K562 (cell line): Measurements from ENCODE around the gene EFCAB9. TPM values are rescaled to one million over a fixed set of nuclear protein-coding genes. Genes with fewer than 3 reads are reported as not detected.
A peak's percentile ranks its signal among the peaks of the same experiment; 100 is the strongest.

Experiments
- ATAC-seq: fragments of 200-7000 bp; cut with Tn5 transposase; 3 replicates; pipeline ENCODE4 v1.9.1; 2020; ENCODE audit warnings: moderate library complexity
- BruUV-seq: library from RNA; stranded (reverse); fragments of 400-500 nt; replicated peaks from 2 replicates; lab custom pipeline; 2021; lab: Mats Ljungman, UMichigan
- CTCF ChIA-PET: fragments of 300-600 bp; formaldehyde crosslinking; extraction: SDS; loops from one replicate; lab custom pipeline; 2021; ENCODE audit warnings: low intra/inter-chr PET ratio; lab: Yijun Ruan, JAX
- POLR2A ChIA-PET: fragments of 300-600, 350-650 bp; sonication (Branson Sonifier 250); formaldehyde crosslinking; extraction: SDS; loops from one replicate; lab custom pipeline; 2021; ENCODE audit warnings: antibody characterized with exemption, inconsistent platforms; lab: Yijun Ruan, JAX
- DNase-seq, 4 experiments: peaks; one replicate each; pipeline versions ENCODE4 v3.0.0 to v3.0.0-alpha.2; 2011 to 2018; ENCODE audit warnings: low spot score in 3 of 4, mixed read lengths in 3 of 4; ENCODE audit errors: extremely low read depth in 1 of 4
- FAIRE-seq: peaks from 2 replicates; lab custom pipeline; 2011; peaks lifted over from hg19 to GRCh38; lab: Jason Lieb, UNC
- H2AFZ ChIP-seq: 2 replicates; pipeline ENCODE4 v1.6.0; 2011; ENCODE audit warnings: low read depth, low read length, control low read depth, inconsistent platforms
- H3K27ac ChIP-seq: fragments of 200-600 bp; 3 replicates; pipeline ENCODE4 v1.8.0; 2011; ENCODE audit warnings: low read depth, mild to moderate bottlenecking, control low read depth, inconsistent platforms, low read length, moderate library complexity, mixed read lengths; ENCODE audit errors: extremely low read depth
- H3K27me3 ChIP-seq, 2 experiments: fragments of 300-600 bp in 1 of 2; 2 replicates in 1 of 2; 3 replicates in 1 of 2; pipeline versions ENCODE4 v1.6.0 to v1.8.0; 2011; ENCODE audit warnings: inconsistent platforms in 2 of 2, low read length in 2 of 2, mild to moderate bottlenecking in 1 of 2, mixed read lengths in 1 of 2, moderate library complexity in 1 of 2; ENCODE audit not compliant: control insufficient read depth in 2 of 2, insufficient read depth in 2 of 2
- H3K36me3 ChIP-seq: fragments of 300-600 bp; 3 replicates; pipeline ENCODE4 v1.8.0; 2011; ENCODE audit warnings: mild to moderate bottlenecking, low read length, inconsistent platforms; ENCODE audit not compliant: control insufficient read depth, insufficient read depth
- H3K4me1 ChIP-seq, 2 experiments: fragments of 200-600 bp in 1 of 2; replicated peaks in 1 of 2; 2 replicates in 1 of 2; 3 replicates in 1 of 2; pipeline versions ENCODE4 v1.5.1 to v1.8.0; 2011; ENCODE audit warnings: inconsistent platforms in 2 of 2, low read length in 2 of 2, mild to moderate bottlenecking in 1 of 2, mixed read lengths in 1 of 2, moderate library complexity in 1 of 2; ENCODE audit not compliant: control insufficient read depth in 2 of 2, insufficient read depth in 2 of 2
- H3K4me2 ChIP-seq: 2 replicates; pipeline ENCODE4 v1.6.1; 2011; ENCODE audit warnings: low read length, control low read depth, inconsistent platforms, mixed read lengths; ENCODE audit not compliant: insufficient read depth
- H3K4me3 ChIP-seq: fragments of 200-600 bp; sonication (generic), shearing (Covaris generic); 2 replicates; pipeline ENCODE4 v1.5.1; 2016; ENCODE audit warnings: control low read depth, inconsistent platforms
- H3K79me2 ChIP-seq: fragments of 200-600 bp; 3 replicates; pipeline ENCODE4 v1.8.0; 2011; ENCODE audit warnings: low read length, inconsistent platforms; ENCODE audit not compliant: control insufficient read depth, insufficient read depth
- H3K9ac ChIP-seq, 2 experiments: 2 replicates each; pipeline versions ENCODE4 v1.6.0 to v1.6.1; 2011; ENCODE audit warnings: low read depth in 2 of 2, low read length in 2 of 2, control low read depth in 1 of 2, inconsistent platforms in 1 of 2, mild to moderate bottlenecking in 1 of 2, mixed read lengths in 1 of 2; ENCODE audit not compliant: insufficient read depth in 1 of 2
- H3K9me1 ChIP-seq: one replicate; pipeline ENCODE4 v1.6.0; 2011; ENCODE audit warnings: inconsistent platforms, mild to moderate bottlenecking, low read length, moderate library complexity; ENCODE audit not compliant: control insufficient read depth, insufficient read depth
- H3K9me3 ChIP-seq: replicated peaks from 2 replicates; pipeline ENCODE4 v1.5.1; 2011; ENCODE audit warnings: low read depth, low read length, inconsistent platforms; ENCODE audit not compliant: control insufficient read depth, insufficient read depth
- H4K20me1 ChIP-seq: replicated peaks from 2 replicates; pipeline ENCODE4 v1.6.1; 2011; ENCODE audit warnings: low read length, inconsistent platforms, mixed read lengths; ENCODE audit not compliant: control insufficient read depth, insufficient read depth
- CREM ChIP-seq: IDR thresholded peaks from 2 replicates; pipeline ENCODE4 v1.6.1; 2014; ENCODE audit warnings: antibody characterized with exemption, low read depth
- MBD1 ChIP-seq: fragments of 250-450 bp; sonication (Bioruptor Pico); IDR thresholded peaks from 2 replicates; pipeline ENCODE4 v1.8.0; 2022; ENCODE audit warnings: inconsistent platforms
- NCOA2 ChIP-seq, 2 experiments: fragments of 450-650 bp; IDR thresholded peaks; 2 replicates each; pipeline ENCODE4 v1.6.1; 2018; ENCODE audit warnings: mild to moderate bottlenecking in 2 of 2, moderate library complexity in 1 of 2; ENCODE audit not compliant: partially characterized antibody in 2 of 2
- NCOR1 ChIP-seq: fragments of 450-650 bp; IDR thresholded peaks from 2 replicates; pipeline ENCODE4 v1.6.1; 2016; ENCODE audit warnings: mild to moderate bottlenecking, moderate library complexity
- POLR3G ChIP-seq: IDR thresholded peaks from 2 replicates; pipeline ENCODE4 v1.6.1; 2011; ENCODE audit not compliant: insufficient read length, insufficient replicate concordance; ENCODE audit errors: extremely low read depth
- PPARD ChIP-seq: fragments of 250-450 bp; sonication (Bioruptor Pico); IDR thresholded peaks from 2 replicates; pipeline ENCODE4 v1.8.0; 2022; ENCODE audit warnings: inconsistent platforms, mild to moderate bottlenecking, moderate library complexity
- UBTF ChIP-seq, 2 experiments: IDR thresholded peaks; 2 replicates each; pipeline ENCODE4 v1.6.1; 2012; ENCODE audit warnings: improper control_type of control experiment in 2 of 2, low read depth in 2 of 2, low read length in 2 of 2, borderline replicate concordance in 1 of 2
- ZNF76 ChIP-seq: fragments of 250-450 bp; sonication (Bioruptor Pico); IDR thresholded peaks from 2 replicates; pipeline ENCODE4 v1.4.0; 2020; ENCODE audit warnings: mild to moderate bottlenecking, moderate library complexity, borderline replicate concordance
- WGBS: fragments of 100-300 bp; shearing (Covaris generic); methylation state at CpG from one replicate; pipeline ENCODE4 v1.1.6; 2016; ENCODE audit warnings: low coverage, mixed read lengths; ENCODE audit not compliant: insufficient coverage; ENCODE audit errors: missing lambda C conversion rate; 5-methylcytosine and 5-hydroxymethylcytosine counted together
- in situ Hi-C: fragments of 300-500 bp; cut with MboI; formaldehyde crosslinking; loops from 4 replicates; pipeline ENCODE4 v1.15.0; 2018; ENCODE audit warnings: inconsistent platforms, mixed read lengths
- intact Hi-C: fragments of 100-400 bp; cut with micrococcal nuclease; formaldehyde crosslinking; loops from 2 replicates; pipeline ENCODE4 v1.14.2; 2022
- polyA plus RNA-seq, 8 experiments: library from polyadenylated mRNA; depleted of rRNA in 4 of 8; stranded (reverse) in 5 of 8; unstranded in 3 of 8; fragments of >200 nt; fragmentation: Nextera tagmentation in 2 of 8; fragmentation: Illumina TruSeq in 1 of 8; extraction: Ambion mirVana in 2 of 8; extraction: Trizol in 1 of 8; gene quantifications; 2 replicates each; pipeline versions ENCODE4 v1.2.1 to v1.2.3, GENCODE V29; 2011 to 2014; ENCODE audit warnings: inconsistent platforms in 1 of 8, missing spikeins in 1 of 8
- total RNA-seq, 7 experiments: library from RNA; depleted of rRNA in 6 of 7; stranded (reverse); fragments of >200 nt in 6 of 7; fragmentation: Illumina TruSeq in 2 of 7; extraction: Trizol in 2 of 7; gene quantifications; 2 replicates each; pipeline versions ENCODE4 v1.2.1 to v1.2.3, GENCODE V29; 2011 to 2021; ENCODE audit warnings: low replicate concordance in 1 of 7

Gene EFCAB9
- total and polyA plus RNA-seq, 9 of the 15 experiments (the other 6 are each of a cell fraction or from before 2014, with no cell fraction given): not detected

GRCh38 chr5:172147857-172148256 lies 46.1 kb upstream of the EFCAB9 start (continued):
- TF ChIP-seq MBD1 (CRISPR knock-in tag): no peak
- no peak for TF ChIP-seq UBTF (IDR thresholded peaks at IDR 0.05; ENCODE audit: borderline replicate concordance in 1 of 2, low read depth in 2 of 2, low read length in 2 of 2)
- TF ChIP-seq POLR3G: no peak
- peak; percentile 12; the same call in 1 of the 2 replicates for TF ChIP-seq CREM
- TF ChIP-seq NCOR1: peak; percentile 42; the same call in 1 of the 2 replicates
- TF ChIP-seq NCOA2 (IDR thresholded peaks at IDR 0.05; ENCODE audit: partially characterized antibody in 2 of 2): no peak

- no TSS peak for BruUV-seq
- FAIRE-seq (no peak), ATAC-seq (no peak), DNase-seq (peak in 1 of 4 experiments; percentile 8)
- intact Hi-C loops: no loop called here
- no peak for TF ChIP-seq PPARD (CRISPR knock-in tag)
- no peak for TF ChIP-seq ZNF76
- Histone ChIP-seq H3K9me1 (no peaks in the 10 kb centered on the region), H4K20me1 (no peaks in the 10 kb centered on the region), H3K27me3 (no peaks in the 10 kb centered on the region), H3K9ac (peak overlapping the region in 1 of 2 experiments; percentile 76; a peak in 1 of 4 replicates), H3K36me3 (no peaks in the 10 kb centered on the region; the same call in 2 of the 3 replicates), H3K79me2 (no peaks in the 10 kb centered on the region), H3K4me2 (no peak overlapping the region), H3K27ac (no peak overlapping the region), H3K9me3 (no peaks in the 10 kb centered on the region), H3K4me1 (peaks cover 37 to 44% of the 10 kb centered on the region in 2 experiments; a peak in 4 of 5 replicates), H3K4me3 (no peak overlapping the region), H2AFZ (no peak overlapping the region)
- 88% methylated on average over 7 of the region's 9 CpGs for WGBS
- POLR2A ChIA-PET: interaction anchor here (0.6 to 0.7 kb wide), 2 partner anchors 17 to 956 kb away, joined by 3 read pairs; no protein-coding TSS in a partner anchor
- CTCF ChIA-PET: no interaction called here
- in situ Hi-C loops: no loop called here
Observed at GRCh38 chr5:172148381-172148780, 45.6 kb upstream of the EFCAB9 start.
